ENCODE data around the gene ZFP3.

GRCh38 chr17:5045496-5045895 is 32.8 kb upstream of the ZFP3 start:
- TF ChIP-seq CTCF (IDR thresholded peaks at IDR 0.05; ENCODE audit: poor library complexity) (no peak), EZH2phosphoT487 (IDR thresholded peaks at IDR 0.05; ENCODE audit: low read depth, severe bottlenecking, unreplicated experiment) (no peak)

All from hepatocyte (in vitro differentiated cells).